Measurements from ENCODE around the gene CCIN. TPM values are rescaled to one million over a fixed set of nuclear protein-coding genes. Genes with fewer than 3 reads are reported as not detected.
A peak's percentile ranks its signal among the peaks of the same experiment; 100 is the strongest.
"Not testable (repeated sequence)": the region's sequence is repeated elsewhere in the genome, so short reads cannot be mapped to it uniquely, and the experiment has no call there.

Gene CCIN
- total RNA-seq (2014; rRNA removed; shearing (Covaris generic)), result 0.62 TPM in 1 of 2 replicates, not detected in the other

GRCh38 chr9:36169166-36169565 lies at the start of gene CCIN:
Gene CCIN (plus strand): TSS chr9:36169388. CDS start chr9:36169503, 115 bp downstream.
- DNase-seq (ENCODE audit: low spot score), result no peak
- in situ Hi-C loops (cut with HindIII; ENCODE audit: low sequenced_read_pairs), result no loop called here

GRCh38 chr9:36119476-36119875 lies 49.7 kb upstream of the CCIN start:
- DNase-seq (ENCODE audit: low spot score), result no peak
- in situ Hi-C loops (cut with HindIII; ENCODE audit: low sequenced_read_pairs), result no loop called here

GRCh38 chr9:36120705-36121104 lies 48.5 kb upstream of the CCIN start:
- in situ Hi-C loops (cut with HindIII; ENCODE audit: low sequenced_read_pairs), result no loop called here
- DNase-seq (ENCODE audit: low spot score), result no peak

- in situ Hi-C loops (cut with HindIII; ENCODE audit: low sequenced_read_pairs), result no loop called here
- DNase-seq (ENCODE audit: low spot score), result no peak
Observed at GRCh38 chr9:36121971-36122370, 47.2 kb upstream of the CCIN start.

- DNase-seq (ENCODE audit: low spot score), result no peak
- in situ Hi-C loops (cut with HindIII; ENCODE audit: low sequenced_read_pairs), result no loop called here
Observed at GRCh38 chr9:36123515-36123914, 45.7 kb upstream of the CCIN start.

GRCh38 chr9:36125062-36125855 lies 43.9 kb upstream of the CCIN start:
- no peak for DNase-seq (ENCODE audit: low spot score)
- in situ Hi-C loops (cut with HindIII; ENCODE audit: low sequenced_read_pairs), result no loop called here

GRCh38 chr9:36126016-36126730 lies 43.0 kb upstream of the CCIN start:
- no peak for DNase-seq (ENCODE audit: low spot score)
- in situ Hi-C loops (cut with HindIII; ENCODE audit: low sequenced_read_pairs), result no loop called here

- DNase-seq (ENCODE audit: low spot score), result no peak
- in situ Hi-C loops (cut with HindIII; ENCODE audit: low sequenced_read_pairs), result no loop called here
Observed at GRCh38 chr9:36127652-36128244, 41.4 kb upstream of the CCIN start.

GRCh38 chr9:36128349-36128748 lies 40.8 kb upstream of the CCIN start:
- in situ Hi-C loops (cut with HindIII; ENCODE audit: low sequenced_read_pairs), result no loop called here

GRCh38 chr9:36129139-36129538 lies 40.0 kb upstream of the CCIN start:
- no peak for DNase-seq (ENCODE audit: low spot score)
- in situ Hi-C loops (cut with HindIII; ENCODE audit: low sequenced_read_pairs), result no loop called here

More at GRCh38 chr9:36128349-36128748, 40.8 kb upstream of the CCIN start:
- no peak for DNase-seq (ENCODE audit: low spot score)

- DNase-seq (ENCODE audit: low spot score); in situ Hi-C loops (cut with HindIII; ENCODE audit: low sequenced_read_pairs): not testable (repeated sequence)
Observed at GRCh38 chr9:36131666-36132065, 37.5 kb upstream of the CCIN start.

- DNase-seq (ENCODE audit: low spot score), result no peak
- in situ Hi-C loops (cut with HindIII; ENCODE audit: low sequenced_read_pairs), result no loop called here
Observed at GRCh38 chr9:36132086-36132485, 37.1 kb upstream of the CCIN start.

- DNase-seq (ENCODE audit: low spot score), result no peak
- in situ Hi-C loops (cut with HindIII; ENCODE audit: low sequenced_read_pairs), result no loop called here
Observed at GRCh38 chr9:36134761-36135505, 34.3 kb upstream of the CCIN start.

GRCh38 chr9:36135741-36136271 lies 33.4 kb upstream of the CCIN start:
- peak; percentile 42 for DNase-seq (ENCODE audit: low spot score)
- in situ Hi-C loops (cut with HindIII; ENCODE audit: low sequenced_read_pairs), result no loop called here

GRCh38 chr9:36136272-36136893 lies 32.8 kb upstream of the CCIN start, which contains the start of gene GLIPR2:
Gene GLIPR2 (plus strand): TSS chr9:36136733. CDS start chr9:36136779, 46 bp downstream.
- in situ Hi-C loops (cut with HindIII; ENCODE audit: low sequenced_read_pairs), result no loop called here
- DNase-seq (ENCODE audit: low spot score), result peak; percentile 52

GRCh38 chr9:36136894-36137391 lies 32.2 kb upstream of the CCIN start:
- peak; percentile 37 for DNase-seq (ENCODE audit: low spot score)
- in situ Hi-C loops (cut with HindIII; ENCODE audit: low sequenced_read_pairs), result no loop called here

- in situ Hi-C loops (cut with HindIII; ENCODE audit: low sequenced_read_pairs), result no loop called here
- DNase-seq (ENCODE audit: low spot score), result peak; percentile 85
Observed at GRCh38 chr9:36137392-36138004, 31.7 kb upstream of the CCIN start.

- in situ Hi-C loops (cut with HindIII; ENCODE audit: low sequenced_read_pairs), result no loop called here
- DNase-seq (ENCODE audit: low spot score), result no peak
Observed at GRCh38 chr9:36138496-36138895, 30.7 kb upstream of the CCIN start.
